Measurements from ENCODE around the gene KMT2C. TPM values are rescaled to one million over a fixed set of nuclear protein-coding genes. Genes with fewer than 3 reads are reported as not detected.

The KMT2C gene
- total and polyA plus RNA-seq, 2 of the 13 experiments (the other 11 are each of a cell fraction or from before 2014, with no cell fraction given): 7.1 to 14.4 TPM

- no peak for TF ChIP-seq SKIL (CRISPR knock-in tag; IDR thresholded peaks at IDR 0.05; ENCODE audit: borderline replicate concordance)
- TF ChIP-seq ZNF124 (CRISPR knock-in tag; IDR thresholded peaks at IDR 0.05): no peak
- TF ChIP-seq PHF21A (CRISPR knock-in tag; IDR thresholded peaks at IDR 0.05): no peak
- TF ChIP-seq ZNF280D (CRISPR knock-in tag; IDR thresholded peaks at IDR 0.05): no peak
- TF ChIP-seq ZBTB4 (CRISPR knock-in tag; IDR thresholded peaks at IDR 0.05; ENCODE audit: borderline replicate concordance): no peak
- no peak for TF ChIP-seq U2AF2 (IDR thresholded peaks at IDR 0.05; ENCODE audit: low read depth, low read length)
- TF ChIP-seq HNF4G (IDR thresholded peaks at IDR 0.05; ENCODE audit: borderline replicate concordance, low read depth, low read length): no peak
- no peak for TF ChIP-seq HNF4G (CRISPR knock-in tag; IDR thresholded peaks at IDR 0.05; ENCODE audit: borderline replicate concordance, low read depth)
- TF ChIP-seq ZBTB10 (CRISPR knock-in tag; IDR thresholded peaks at IDR 0.05; ENCODE audit: borderline replicate concordance): no peak
Measured at GRCh38 chr7:152086513-152086912, 349.3 kb downstream of the KMT2C start (continued).
